H1 (cell line): Measurements from ENCODE around the gene CTAG2. TPM values are rescaled to one million over a fixed set of nuclear protein-coding genes. Genes with fewer than 3 reads are reported as not detected.

ENCODE experiments used
- CTCF ChIA-PET: fragments of 300-600 bp; sonication (Branson Sonifier 250); formaldehyde crosslinking; loops from one replicate; lab custom pipeline; 2021; ENCODE audit not compliant: partially characterized antibody; lab: Charles Lee
- POLR2A ChIA-PET: fragments of 300-600 bp; sonication (Branson Sonifier 250); formaldehyde crosslinking; loops from one replicate; lab custom pipeline; 2021; ENCODE audit warnings: inconsistent platforms; ENCODE audit not compliant: partially characterized antibody; lab: Charles Lee
- DNase-seq, 2 experiments: peaks; one replicate each; pipeline versions ENCODE4 v3.0.0 to v3.0.0-alpha.2; 2010 to 2022; ENCODE audit warnings: low spot score in 2 of 2, low read depth in 1 of 2, mixed read lengths in 1 of 2
- FAIRE-seq: peaks from 2 replicates; lab custom pipeline; 2011; peaks lifted over from hg19 to GRCh38; lab: Jason Lieb, UNC
- H2AFZ ChIP-seq: 2 replicates; pipeline ENCODE4 v1.8.1; 2012; ENCODE audit warnings: low read length, inconsistent platforms
- H2AK5ac ChIP-seq: 2 replicates; pipeline ENCODE4 v1.6.1; 2013; ENCODE audit warnings: low read depth, low read length
- H2BK120ac ChIP-seq: replicated peaks from 2 replicates; pipeline ENCODE3; 2013; ENCODE audit warnings: low read depth, low read length, inconsistent platforms
- H2BK12ac ChIP-seq: 2 replicates; pipeline ENCODE4 v1.6.1; 2013; ENCODE audit warnings: low read depth, low read length
- H2BK15ac ChIP-seq: 2 replicates; pipeline ENCODE4 v1.6.1; 2013; ENCODE audit warnings: low read length
- H2BK20ac ChIP-seq: 2 replicates; pipeline ENCODE4 v1.6.1; 2013; ENCODE audit warnings: low read length
- H2BK5ac ChIP-seq: 2 replicates; pipeline ENCODE4 v1.6.1; 2013; ENCODE audit warnings: low read depth, low read length
- H3K14ac ChIP-seq: 2 replicates; pipeline ENCODE4 v1.6.1; 2013; ENCODE audit warnings: inconsistent platforms; ENCODE audit not compliant: insufficient read length
- H3K18ac ChIP-seq: 2 replicates; pipeline ENCODE4 v1.6.1; 2013; ENCODE audit warnings: low read length; ENCODE audit errors: extremely low read depth
- H3K23ac ChIP-seq: 2 replicates; pipeline ENCODE4 v1.6.1; 2013; ENCODE audit warnings: inconsistent platforms; ENCODE audit not compliant: insufficient read length
- H3K23me2 ChIP-seq: 2 replicates; pipeline ENCODE4 v1.6.1; 2013; ENCODE audit warnings: low read depth, low read length
- H3K27ac ChIP-seq: 2 replicates; pipeline ENCODE4 v1.6.1; 2011; ENCODE audit warnings: low read depth, low read length, inconsistent platforms
- H3K27me3 ChIP-seq, 4 experiments: replicated peaks in 1 of 4; 1 replicate in 1 of 4; 2 replicates in 3 of 4; pipeline versions ENCODE4 v1.6.1 to v1.8.1; 2011 to 2013; ENCODE audit warnings: low read length in 3 of 4, mild to moderate bottlenecking in 3 of 4, inconsistent platforms in 2 of 4, mixed read lengths in 2 of 4, moderate library complexity in 1 of 4; ENCODE audit not compliant: control insufficient read depth in 3 of 4, insufficient read depth in 3 of 4; ENCODE audit errors: extremely low read depth in 1 of 4
- H3K36me3 ChIP-seq, 4 experiments: 2 replicates each; pipeline versions ENCODE4 v1.6.1 to v1.8.1; 2011 to 2013; ENCODE audit warnings: mild to moderate bottlenecking in 4 of 4, low read length in 3 of 4, moderate library complexity in 2 of 4, control low read depth in 1 of 4, inconsistent platforms in 1 of 4; ENCODE audit not compliant: insufficient read depth in 4 of 4, control insufficient read depth in 2 of 4
- H3K4ac ChIP-seq: replicated peaks from 2 replicates; pipeline ENCODE3; 2013; ENCODE audit warnings: low read length, low read depth, mixed read lengths, inconsistent platforms; ENCODE audit not compliant: insufficient read length
- H3K4me1 ChIP-seq, 4 experiments: replicated peaks in 1 of 4; 1 replicate in 1 of 4; 2 replicates in 3 of 4; pipeline versions ENCODE4 v1.6.1 to v1.8.1; 2011 to 2013; ENCODE audit warnings: low read length in 3 of 4, inconsistent platforms in 2 of 4, mixed read lengths in 1 of 4; ENCODE audit not compliant: insufficient read depth in 4 of 4, control insufficient read depth in 3 of 4
- H3K4me2 ChIP-seq, 2 experiments: 2 replicates each; pipeline versions ENCODE4 v1.6.1 to v1.8.1; 2011 to 2013; ENCODE audit warnings: low read depth in 2 of 2, low read length in 2 of 2, control low read depth in 1 of 2, inconsistent platforms in 1 of 2, mild to moderate bottlenecking in 1 of 2; ENCODE audit not compliant: insufficient read depth in 1 of 2
- H3K4me3 ChIP-seq, 4 experiments: fragments of 200-600, 300-600 bp in 1 of 4; sonication (generic), shearing (Covaris generic), sonication (Bioruptor Twin) in 1 of 4; 2 replicates each; pipeline versions ENCODE4 v1.5.1 to v1.8.1; 2011 to 2016; ENCODE audit warnings: low read length in 4 of 4, low read depth in 3 of 4, control low read depth in 2 of 4, inconsistent platforms in 2 of 4, mild to moderate bottlenecking in 2 of 4, mixed read lengths in 1 of 4, moderate library complexity in 1 of 4; ENCODE audit not compliant: insufficient read depth in 2 of 4; ENCODE audit errors: extremely low read depth in 1 of 4
- H3K56ac ChIP-seq: replicated peaks from 2 replicates; pipeline ENCODE3; 2013; ENCODE audit warnings: low read depth, mild to moderate bottlenecking, mixed read lengths, low read length, inconsistent platforms; ENCODE audit not compliant: insufficient read length
- H3K79me1 ChIP-seq: 2 replicates; pipeline ENCODE4 v1.6.1; 2013; ENCODE audit warnings: low read depth, low read length, control low read depth
- H3K79me2 ChIP-seq, 2 experiments: 2 replicates each; pipeline versions ENCODE4 v1.6.1 to v1.8.1; 2012 to 2013; ENCODE audit warnings: low read length in 2 of 2, mild to moderate bottlenecking in 2 of 2, inconsistent platforms in 1 of 2; ENCODE audit not compliant: insufficient read depth in 2 of 2, control insufficient read depth in 1 of 2
- H3K9ac ChIP-seq, 4 experiments: replicated peaks in 1 of 4; 1 replicate in 1 of 4; 2 replicates in 3 of 4; pipeline versions ENCODE4 v1.6.1 to v1.8.1; 2011 to 2013; ENCODE audit warnings: low read depth in 3 of 4, low read length in 3 of 4, control low read depth in 2 of 4, mild to moderate bottlenecking in 2 of 4, moderate library complexity in 2 of 4, inconsistent platforms in 1 of 4; ENCODE audit errors: extremely low read depth in 1 of 4
- H3K9me3 ChIP-seq, 2 experiments: 2 replicates each; pipeline versions ENCODE4 v1.6.1 to v1.8.1; 2012 to 2013; ENCODE audit warnings: mild to moderate bottlenecking in 2 of 2, moderate library complexity in 2 of 2, control low read depth in 1 of 2, inconsistent platforms in 1 of 2, low read depth in 1 of 2, low read length in 1 of 2, mixed read lengths in 1 of 2; ENCODE audit not compliant: insufficient read depth in 2 of 2
- H4K20me1 ChIP-seq, 2 experiments: replicated peaks in 1 of 2; 2 replicates each; pipeline versions ENCODE3 to v1.8.1; 2011 to 2013; ENCODE audit warnings: inconsistent platforms in 2 of 2, low read length in 2 of 2, mild to moderate bottlenecking in 1 of 2; ENCODE audit not compliant: insufficient read depth in 2 of 2, control insufficient read depth in 1 of 2
- H4K5ac ChIP-seq: 2 replicates; pipeline ENCODE4 v1.6.1; 2013; ENCODE audit warnings: low read length, low read depth, mixed read lengths, inconsistent platforms; ENCODE audit not compliant: insufficient read length
- H4K8ac ChIP-seq: 2 replicates; pipeline ENCODE4 v1.8.0; 2013; ENCODE audit warnings: mild to moderate bottlenecking, moderate library complexity, low read length, inconsistent platforms; ENCODE audit not compliant: insufficient read depth; ENCODE audit errors: extremely low read depth
- H4K91ac ChIP-seq: replicated peaks from 2 replicates; pipeline ENCODE3; 2013; ENCODE audit warnings: low read length, mixed read lengths, inconsistent platforms; ENCODE audit not compliant: insufficient read length
- CHD1 ChIP-seq: IDR thresholded peaks from 2 replicates; pipeline ENCODE4 v1.6.1; 2012; ENCODE audit warnings: low read depth, low read length, improper control_type of control experiment
- GTF2F1 ChIP-seq: IDR thresholded peaks from 2 replicates; pipeline ENCODE4 v1.6.1; 2012; ENCODE audit warnings: low read depth, low read length, improper control_type of control experiment, borderline replicate concordance
- NANOG ChIP-seq: IDR thresholded peaks from 2 replicates; pipeline ENCODE4 v1.6.1; 2011; ENCODE audit warnings: low read length, low read depth, mild to moderate bottlenecking, inconsistent platforms; ENCODE audit not compliant: insufficient read depth, poor library complexity, severe bottlenecking
- NRF1 ChIP-seq: IDR thresholded peaks from 2 replicates; pipeline ENCODE4 v1.6.1; 2011; ENCODE audit warnings: mild to moderate bottlenecking, low read depth, low read length, improper control_type of control experiment
- POLR2AphosphoS5 ChIP-seq: IDR thresholded peaks from 2 replicates; pipeline ENCODE4 v1.6.1; 2011; ENCODE audit warnings: low read depth, low read length
- RAD21 ChIP-seq, 2 experiments: IDR thresholded peaks in 1 of 2; conservative IDR thresholded peaks in 1 of 2; 2 replicates each; pipeline ENCODE4 v1.6.1; 2011; ENCODE audit warnings: low read depth in 2 of 2, low read length in 2 of 2, improper control_type of control experiment in 1 of 2, inconsistent platforms in 1 of 2, mild to moderate bottlenecking in 1 of 2, moderate library complexity in 1 of 2
- SAP30 ChIP-seq: fragments of 300-600 bp; sonication (generic); IDR thresholded peaks from 2 replicates; pipeline ENCODE4 v1.7.1; 2012; ENCODE audit warnings: low read length, moderate library complexity, mild to moderate bottlenecking, inconsistent platforms; ENCODE audit not compliant: insufficient read depth, insufficient replicate concordance
- TAF7 ChIP-seq: optimal IDR thresholded peaks from 2 replicates; pipeline ENCODE3; 2011; ENCODE audit warnings: low read depth, mild to moderate bottlenecking, inconsistent platforms, low read length, moderate library complexity, borderline replicate concordance
- USF2 ChIP-seq: IDR thresholded peaks from 2 replicates; pipeline ENCODE4 v1.6.1; 2011; ENCODE audit warnings: low read length, improper control_type of control experiment
- WGBS, 2 experiments: shearing (Covaris generic) in 1 of 2; methylation state at CpG; one replicate each; pipeline versions ENCODE4 v1.1.6 to v1.1.7; 2013 to 2015; ENCODE audit warnings: low lambda C conversion rate in 2 of 2, mixed read lengths in 2 of 2, inconsistent platforms in 1 of 2, low coverage in 1 of 2, missing lambda C conversion rate in 1 of 2; ENCODE audit not compliant: insufficient replicate concordance in 2 of 2, insufficient coverage in 1 of 2, insufficient read length in 1 of 2; ENCODE audit errors: extremely low coverage in 1 of 2, missing lambda C conversion rate in 1 of 2; 5-methylcytosine and 5-hydroxymethylcytosine counted together
- polyA plus RNA-seq, 7 experiments: library from polyadenylated mRNA; depleted of rRNA in 3 of 7; stranded (reverse) in 5 of 7; unstranded in 2 of 7; fragments of >200 nt in 5 of 7; fragments of 200-250 nt in 2 of 7; gene quantifications; 1 replicate in 5 of 7; 2 replicates in 1 of 7; 4 replicates in 1 of 7; pipeline versions ENCODE4 v1.2.1 to v1.2.3, GENCODE V29; 2011 to 2013; ENCODE audit warnings: missing spikeins in 2 of 7, mixed read lengths in 2 of 7
- total RNA-seq: library from RNA; stranded (reverse); fragmentation: NEBNext Ultra II Directional; extraction: Animal tissue kit (Norgen Biotek cat#: 25700); gene quantifications from 2 replicates; pipeline ENCODE4 v1.2.1, GENCODE V29; 2021
- TF ChIP-seq, protein P1 (sequence below), 3 experiments: IDR thresholded peaks; 1 replicate in 2 of 3; 2 replicates in 1 of 3; pipeline versions ENCODE4 v1.5.1 to v1.6.1; 2011; ENCODE audit warnings: low read length in 3 of 3, mild to moderate bottlenecking in 3 of 3, inconsistent platforms in 2 of 3, low read depth in 1 of 3, moderate library complexity in 1 of 3; ENCODE audit not compliant: insufficient read depth in 1 of 3; ENCODE audit errors: control extremely low read depth in 1 of 3

CTAG2 gene
- total and polyA plus RNA-seq, 2 of the 8 experiments (the other 6 are each of a cell fraction or from before 2014, with no cell fraction given), result not detected

GRCh38 chrX:154693394-154693793, 40.0 kb upstream of the CTAG2 start:
- Histone ChIP-seq H3K4me1 (peaks cover 0 to under 1% (median 0%) of the 10 kb centered on the region in 4 experiments; a peak in 1 of 7 replicates), H3K23ac (no peak overlapping the region), H3K27ac (no peak overlapping the region), H4K20me1 (no peaks in the 10 kb centered on the region), H3K9ac (no peak overlapping the region), H4K5ac (no peak overlapping the region), H3K4ac (no peak overlapping the region), H3K18ac (no peak overlapping the region), H3K79me1 (no peaks in the 10 kb centered on the region), H3K9me3 (no peaks in the 10 kb centered on the region), H3K14ac (no peak overlapping the region), H2BK20ac (no peak overlapping the region), H3K27me3 (no peaks in the 10 kb centered on the region), H3K4me2 (no peak overlapping the region), H3K4me3 (no peak overlapping the region), H3K56ac (no peak overlapping the region), H3K36me3 (no peaks in the 10 kb centered on the region), H3K79me2 (no peaks in the 10 kb centered on the region), H2BK12ac (no peak overlapping the region), H2AFZ (no peak overlapping the region), H2BK5ac (no peak overlapping the region), H2AK5ac (no peak overlapping the region), H2BK15ac (no peak overlapping the region), H3K23me2 (no peaks in the 10 kb centered on the region), H4K91ac (no peak overlapping the region), H4K8ac (no peak overlapping the region), H2BK120ac (no peak overlapping the region)
- POLR2A ChIA-PET, result no interaction called here
- CTCF ChIA-PET, result no interaction called here
- FAIRE-seq (no peak), DNase-seq (no peak)
- WGBS, 2 experiments, result 98% methylated on average over 3 of the region's 3 CpGs; no CpG with 5 or more reads in 1 of the 2 experiments
- no peak for TF ChIP-seq GTF2F1
- no peak for TF ChIP-seq NRF1
- no peak for TF ChIP-seq SAP30
- no peak for TF ChIP-seq CHD1
- no peak for TF ChIP-seq NANOG
- no peak for TF ChIP-seq POLR2AphosphoS5
- TF ChIP-seq TAF7, result no peak
- TF ChIP-seq, protein P1, sequence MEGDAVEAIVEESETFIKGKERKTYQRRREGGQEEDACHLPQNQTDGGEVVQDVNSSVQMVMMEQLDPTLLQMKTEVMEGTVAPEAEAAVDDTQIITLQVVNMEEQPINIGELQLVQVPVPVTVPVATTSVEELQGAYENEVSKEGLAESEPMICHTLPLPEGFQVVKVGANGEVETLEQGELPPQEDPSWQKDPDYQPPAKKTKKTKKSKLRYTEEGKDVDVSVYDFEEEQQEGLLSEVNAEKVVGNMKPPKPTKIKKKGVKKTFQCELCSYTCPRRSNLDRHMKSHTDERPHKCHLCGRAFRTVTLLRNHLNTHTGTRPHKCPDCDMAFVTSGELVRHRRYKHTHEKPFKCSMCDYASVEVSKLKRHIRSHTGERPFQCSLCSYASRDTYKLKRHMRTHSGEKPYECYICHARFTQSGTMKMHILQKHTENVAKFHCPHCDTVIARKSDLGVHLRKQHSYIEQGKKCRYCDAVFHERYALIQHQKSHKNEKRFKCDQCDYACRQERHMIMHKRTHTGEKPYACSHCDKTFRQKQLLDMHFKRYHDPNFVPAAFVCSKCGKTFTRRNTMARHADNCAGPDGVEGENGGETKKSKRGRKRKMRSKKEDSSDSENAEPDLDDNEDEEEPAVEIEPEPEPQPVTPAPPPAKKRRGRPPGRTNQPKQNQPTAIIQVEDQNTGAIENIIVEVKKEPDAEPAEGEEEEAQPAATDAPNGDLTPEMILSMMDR (IDR thresholded peaks at IDR 0.05; ENCODE audit: control extremely low read depth in 1 of 3, insufficient read depth in 1 of 3, low read depth in 1 of 3, low read length in 3 of 3), result no peak
- no peak for TF ChIP-seq USF2
- no peak for TF ChIP-seq RAD21 (IDR thresholded peaks at IDR 0.05 in 1 of 2, conservative IDR thresholded peaks at IDR 0.05 in 1 of 2; ENCODE audit: low read depth in 2 of 2, low read length in 2 of 2)
